DND-41 (cell line): ENCODE results near the gene NIM1K.

Experiments used
- ATAC-seq: fragments of 200-7000 bp; cut with Tn5 transposase; 3 replicates; pipeline ENCODE4 v1.9.1; 2021; ENCODE audit warnings: low read depth; ENCODE audit not compliant: insufficient read depth
- DNase-seq: peaks from one replicate; pipeline ENCODE4 v3.0.0-alpha.2; 2020
- H2AFZ ChIP-seq: 2 replicates; pipeline ENCODE4 v1.6.0; 2012; ENCODE audit warnings: low read depth, low read length
- H3K27ac ChIP-seq: 2 replicates; pipeline ENCODE4 v1.5.1; 2012; ENCODE audit warnings: low read length, inconsistent platforms
- H3K27me3 ChIP-seq: fragments of 200-600 bp; sonication (generic); 2 replicates; pipeline ENCODE4 v1.6.0; 2012; ENCODE audit warnings: low read length, mild to moderate bottlenecking, inconsistent platforms; ENCODE audit not compliant: insufficient read depth, poor library complexity
- H3K36me3 ChIP-seq: 2 replicates; pipeline ENCODE4 v1.5.1; 2012; ENCODE audit warnings: low read length, inconsistent platforms; ENCODE audit not compliant: insufficient read depth
- H3K4me1 ChIP-seq: 2 replicates; pipeline ENCODE4 v1.5.1; 2012; ENCODE audit warnings: mild to moderate bottlenecking, low read length; ENCODE audit not compliant: insufficient read depth
- H3K4me2 ChIP-seq: 2 replicates; pipeline ENCODE4 v1.6.0; 2012; ENCODE audit warnings: mild to moderate bottlenecking, moderate library complexity, low read length, inconsistent platforms; ENCODE audit not compliant: insufficient read depth
- H3K4me3 ChIP-seq, 2 experiments: fragments of 200-600 bp in 1 of 2; shearing (Covaris generic) in 1 of 2; 2 replicates each; pipeline ENCODE4 v1.5.1; 2012 to 2016; ENCODE audit warnings: inconsistent platforms in 2 of 2, low read length in 2 of 2, mild to moderate bottlenecking in 2 of 2, low read depth in 1 of 2, moderate library complexity in 1 of 2
- H3K79me2 ChIP-seq: 2 replicates; pipeline ENCODE4 v1.6.0; 2012; ENCODE audit warnings: low read length, inconsistent platforms; ENCODE audit not compliant: insufficient read depth
- H3K9ac ChIP-seq: 2 replicates; pipeline ENCODE4 v1.6.0; 2012; ENCODE audit warnings: low read depth, mild to moderate bottlenecking, inconsistent platforms, low read length, moderate library complexity
- H3K9me3 ChIP-seq: 2 replicates; pipeline ENCODE4 v1.5.1; 2012; ENCODE audit warnings: low read length, moderate library complexity, mild to moderate bottlenecking, inconsistent platforms; ENCODE audit not compliant: insufficient read depth, severe bottlenecking
- H4K20me1 ChIP-seq: 2 replicates; pipeline ENCODE4 v1.6.0; 2012; ENCODE audit warnings: low read length; ENCODE audit not compliant: insufficient read depth
- EZH2 ChIP-seq: IDR thresholded peaks from 3 replicates; pipeline ENCODE4 v1.6.1; 2012; ENCODE audit warnings: borderline replicate concordance, low read depth, mild to moderate bottlenecking, moderate library complexity, low read length, inconsistent platforms; ENCODE audit not compliant: severe bottlenecking
- TF ChIP-seq, protein P1 (sequence below): IDR thresholded peaks from 2 replicates; pipeline ENCODE4 v1.5.1; 2012; ENCODE audit warnings: borderline replicate concordance, low read length, moderate library complexity, mild to moderate bottlenecking; ENCODE audit not compliant: poor library complexity, severe bottlenecking; ENCODE audit errors: extremely low read depth

The NIM1K gene

DNA sequence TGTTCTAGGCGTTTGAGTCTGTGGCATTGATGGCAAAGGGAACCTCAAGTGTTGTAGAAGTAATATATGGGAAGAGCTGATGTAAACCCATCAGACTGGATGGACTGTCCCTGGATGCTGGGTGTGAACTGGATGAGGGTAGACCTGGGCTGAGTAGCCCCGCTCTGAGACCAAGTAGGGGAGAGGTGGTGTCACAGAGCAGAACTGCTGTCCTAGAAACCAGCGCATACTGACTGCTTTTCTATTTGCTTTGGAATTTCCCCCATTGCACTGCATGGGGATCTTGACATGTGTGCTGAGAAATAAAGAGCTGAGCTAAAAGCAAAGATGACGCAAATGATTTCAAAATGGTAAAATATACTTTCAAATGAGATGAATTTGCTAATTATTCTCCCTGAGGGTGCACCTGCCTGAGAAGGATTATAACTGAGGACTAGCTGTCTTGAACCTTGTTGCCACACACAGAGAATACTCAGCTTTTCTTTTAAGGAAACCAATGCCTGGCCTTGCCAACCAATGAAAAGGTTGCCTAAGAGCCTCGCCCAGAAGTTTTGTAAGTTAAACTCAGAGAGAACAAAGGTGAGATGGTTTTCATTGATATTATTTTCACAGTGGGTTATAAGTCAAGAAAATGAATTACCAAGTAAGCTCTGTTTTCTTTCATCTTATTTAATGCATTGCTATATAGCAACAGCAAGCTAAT is 44.8 kb downstream of the NIM1K start:
- H2AFZ ChIP-seq = no peak overlapping the region
- no peak overlapping the region for H3K9ac ChIP-seq
- H3K27me3 ChIP-seq = peaks cover 6% of the 10 kb centered on the region
- H3K79me2 ChIP-seq = no peaks in the 10 kb centered on the region
- no peaks in the 10 kb centered on the region for H3K9me3 ChIP-seq
- no peaks in the 10 kb centered on the region for H4K20me1 ChIP-seq
- ATAC-seq (no peak), DNase-seq (no peak)
- no peak for TF ChIP-seq EZH2
- TF ChIP-seq, protein P1, sequence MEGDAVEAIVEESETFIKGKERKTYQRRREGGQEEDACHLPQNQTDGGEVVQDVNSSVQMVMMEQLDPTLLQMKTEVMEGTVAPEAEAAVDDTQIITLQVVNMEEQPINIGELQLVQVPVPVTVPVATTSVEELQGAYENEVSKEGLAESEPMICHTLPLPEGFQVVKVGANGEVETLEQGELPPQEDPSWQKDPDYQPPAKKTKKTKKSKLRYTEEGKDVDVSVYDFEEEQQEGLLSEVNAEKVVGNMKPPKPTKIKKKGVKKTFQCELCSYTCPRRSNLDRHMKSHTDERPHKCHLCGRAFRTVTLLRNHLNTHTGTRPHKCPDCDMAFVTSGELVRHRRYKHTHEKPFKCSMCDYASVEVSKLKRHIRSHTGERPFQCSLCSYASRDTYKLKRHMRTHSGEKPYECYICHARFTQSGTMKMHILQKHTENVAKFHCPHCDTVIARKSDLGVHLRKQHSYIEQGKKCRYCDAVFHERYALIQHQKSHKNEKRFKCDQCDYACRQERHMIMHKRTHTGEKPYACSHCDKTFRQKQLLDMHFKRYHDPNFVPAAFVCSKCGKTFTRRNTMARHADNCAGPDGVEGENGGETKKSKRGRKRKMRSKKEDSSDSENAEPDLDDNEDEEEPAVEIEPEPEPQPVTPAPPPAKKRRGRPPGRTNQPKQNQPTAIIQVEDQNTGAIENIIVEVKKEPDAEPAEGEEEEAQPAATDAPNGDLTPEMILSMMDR = no peak
- H3K4me2 ChIP-seq = no peak overlapping the region
- no peak overlapping the region for H3K4me3 ChIP-seq
- H3K27ac ChIP-seq = no peak overlapping the region
- H3K4me1 ChIP-seq = no peaks in the 10 kb centered on the region
- H3K36me3 ChIP-seq = no peaks in the 10 kb centered on the region

DNA sequence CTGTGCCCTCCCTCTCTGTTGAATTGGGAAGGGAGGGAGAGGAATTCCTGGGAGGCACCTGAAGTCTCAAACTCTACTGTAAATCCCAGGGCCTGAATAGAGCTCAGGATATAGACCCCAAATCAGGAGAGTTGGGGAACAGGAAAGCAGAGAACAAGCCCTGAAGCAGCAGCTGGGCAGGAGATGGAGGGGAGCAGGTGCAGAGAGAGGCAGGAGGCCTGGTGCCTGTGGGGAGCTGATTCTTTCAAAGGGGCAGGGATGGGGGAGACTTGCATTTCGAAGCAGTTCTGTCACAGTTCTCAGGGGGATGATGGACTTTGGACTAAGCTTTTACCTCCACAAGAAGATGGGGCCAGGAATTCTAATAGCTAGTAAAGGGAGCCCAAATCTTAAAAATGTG is 50.2 kb downstream of the NIM1K start:
- ATAC-seq (no peak), DNase-seq (no peak)
- Histone ChIP-seq H3K36me3 (no peaks in the 10 kb centered on the region), H3K27ac (no peak overlapping the region), H3K4me2 (no peak overlapping the region), H3K9ac (no peak overlapping the region), H3K27me3 (peaks cover 12% of the 10 kb centered on the region), H3K9me3 (no peaks in the 10 kb centered on the region), H2AFZ (no peak overlapping the region), H3K4me3 (no peak overlapping the region), H4K20me1 (no peaks in the 10 kb centered on the region), H3K79me2 (no peaks in the 10 kb centered on the region), H3K4me1 (no peaks in the 10 kb centered on the region)
- TF ChIP-seq, protein P1 = no peak
- no peak for TF ChIP-seq EZH2

DNA sequence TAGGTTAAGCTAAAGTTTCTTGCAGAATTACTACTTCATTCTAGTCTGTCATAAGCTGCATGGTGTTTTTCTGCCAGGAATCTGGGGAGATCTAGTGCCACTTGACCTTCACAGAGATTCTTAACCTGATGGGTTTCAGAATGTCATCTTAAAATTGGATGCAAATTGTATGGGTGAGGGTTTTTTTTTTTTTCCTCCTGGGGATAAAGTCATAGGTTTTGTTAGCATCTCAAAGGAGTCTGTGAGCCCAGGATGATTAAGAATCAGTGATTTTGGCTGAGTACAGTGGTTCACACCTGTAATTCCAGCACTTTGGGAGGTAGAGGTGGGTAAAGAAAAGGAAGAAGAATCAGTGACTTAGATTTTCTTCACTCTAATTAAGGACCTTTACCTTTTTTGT is 51.2 kb downstream of the NIM1K start:
- Histone ChIP-seq H3K9me3 (no peaks in the 10 kb centered on the region), H4K20me1 (no peaks in the 10 kb centered on the region), H2AFZ (no peak overlapping the region), H3K36me3 (no peaks in the 10 kb centered on the region), H3K4me1 (no peaks in the 10 kb centered on the region), H3K79me2 (no peaks in the 10 kb centered on the region), H3K9ac (no peak overlapping the region), H3K27me3 (peaks cover 12% of the 10 kb centered on the region), H3K4me2 (no peak overlapping the region), H3K4me3 (no peak overlapping the region), H3K27ac (no peak overlapping the region)
- TF ChIP-seq, protein P1 = no peak
- TF ChIP-seq EZH2 = no peak
- DNase-seq = no peak
- ATAC-seq = no peak
